Astrocyte of the hippocampus (primary cell): ENCODE results near the gene FHL2.
A peak's percentile ranks its signal among the peaks of the same experiment; 100 is the strongest.
"Not testable (repeated sequence)": the region's sequence is repeated elsewhere in the genome, so short reads cannot be mapped to it uniquely, and the experiment has no call there.

Source experiments
- DNase-seq: peaks from one replicate; pipeline ENCODE4 v3.0.0; 2011; ENCODE audit warnings: low read depth, low spot score

The FHL2 gene

GRCh38 chr2:105398336-105399206 is at the start of gene FHL2:
TSS of gene FHL2 (minus strand) at chr2:105399051. CDS start at chr2:105386516, 12,535 bp downstream.
- peak; percentile 97 for DNase-seq

GRCh38 chr2:105447476-105447875 is 48.6 kb upstream of the FHL2 start:
- no peak for DNase-seq

- DNase-seq, result no peak
Measured at GRCh38 chr2:105446501-105446900, 47.6 kb upstream of the FHL2 start.

GRCh38 chr2:105445976-105446375 is 47.1 kb upstream of the FHL2 start:
- DNase-seq, result no peak

GRCh38 chr2:105445498-105445897 is 46.6 kb upstream of the FHL2 start:
- no peak for DNase-seq

- peak; percentile 45 for DNase-seq
Measured at GRCh38 chr2:105443617-105444598, 45.1 kb upstream of the FHL2 start.

GRCh38 chr2:105442721-105443120 is 43.9 kb upstream of the FHL2 start:
- no peak for DNase-seq

GRCh38 chr2:105442056-105442455 is 43.2 kb upstream of the FHL2 start:
- no peak for DNase-seq

- DNase-seq, result no peak
Measured at GRCh38 chr2:105439141-105439540, 40.3 kb upstream of the FHL2 start.

GRCh38 chr2:105438104-105438929 is 39.5 kb upstream of the FHL2 start:
- no peak for DNase-seq

- peak; percentile 35 for DNase-seq
Measured at GRCh38 chr2:105437708-105438103, 38.9 kb upstream of the FHL2 start.

- DNase-seq, result no peak
Measured at GRCh38 chr2:105432749-105433148, 33.9 kb upstream of the FHL2 start.

GRCh38 chr2:105432044-105432399 is 33.2 kb upstream of the FHL2 start:
- DNase-seq, result no peak

GRCh38 chr2:105431367-105432043 is 32.7 kb upstream of the FHL2 start:
- peak; percentile 42 for DNase-seq

- DNase-seq, result no peak
Measured at GRCh38 chr2:105428387-105429018, 29.7 kb upstream of the FHL2 start.

GRCh38 chr2:105427485-105427884 is 28.6 kb upstream of the FHL2 start:
- DNase-seq, result no peak

GRCh38 chr2:105426626-105427292 is 27.9 kb upstream of the FHL2 start:
- DNase-seq, result no peak

GRCh38 chr2:105425936-105426625 is 27.2 kb upstream of the FHL2 start:
- DNase-seq, result no peak

- DNase-seq, result not testable (repeated sequence)
Measured at GRCh38 chr2:105424836-105425235, 26.0 kb upstream of the FHL2 start.
